HG02588 (cell line): ENCODE measurements around the gene CST7.

Experiments used
- ATAC-seq: cut with Tn5 transposase; IDR thresholded peaks from one replicate; pipeline ENCODE4 v1.9.1; 2021; ENCODE audit warnings: mild to moderate bottlenecking, moderate library complexity; ENCODE audit not compliant: unreplicated experiment

Gene CST7

DNA sequence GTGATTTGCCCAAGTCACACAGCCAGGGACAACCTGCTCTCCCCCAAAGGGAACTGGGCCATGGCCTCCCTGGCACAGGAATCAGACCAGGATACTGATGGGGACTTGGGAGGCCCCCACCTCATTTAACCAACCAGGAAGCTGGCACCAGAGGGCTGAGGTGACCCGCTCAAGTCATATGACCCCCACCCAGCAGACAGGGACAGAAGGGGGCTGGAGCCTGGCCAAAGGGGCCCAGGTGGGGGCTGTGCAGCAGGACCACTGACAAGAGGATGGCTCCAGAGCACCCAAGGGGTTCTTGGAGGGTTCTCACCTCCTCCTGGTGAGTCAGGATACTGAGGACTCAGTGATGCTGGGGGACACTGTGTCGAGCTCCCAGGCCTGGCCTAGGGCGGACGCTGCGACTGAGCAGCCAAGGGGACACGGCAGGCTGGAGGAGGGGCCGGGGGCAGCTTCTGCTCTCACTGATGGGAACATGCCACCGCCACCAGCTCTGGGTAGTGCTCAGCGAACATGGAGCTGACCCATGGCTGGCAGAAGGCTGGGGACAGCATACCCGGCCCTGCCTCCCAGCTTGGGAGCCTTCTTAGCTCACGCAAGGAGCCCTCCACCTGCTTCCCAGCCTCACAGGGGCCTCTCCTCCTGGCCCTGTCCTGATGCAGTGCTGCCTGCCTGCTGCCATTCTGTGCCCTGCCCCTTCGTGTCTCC, 1.2 kb downstream of the CST7 start:
- ATAC-seq: no peak

DNA sequence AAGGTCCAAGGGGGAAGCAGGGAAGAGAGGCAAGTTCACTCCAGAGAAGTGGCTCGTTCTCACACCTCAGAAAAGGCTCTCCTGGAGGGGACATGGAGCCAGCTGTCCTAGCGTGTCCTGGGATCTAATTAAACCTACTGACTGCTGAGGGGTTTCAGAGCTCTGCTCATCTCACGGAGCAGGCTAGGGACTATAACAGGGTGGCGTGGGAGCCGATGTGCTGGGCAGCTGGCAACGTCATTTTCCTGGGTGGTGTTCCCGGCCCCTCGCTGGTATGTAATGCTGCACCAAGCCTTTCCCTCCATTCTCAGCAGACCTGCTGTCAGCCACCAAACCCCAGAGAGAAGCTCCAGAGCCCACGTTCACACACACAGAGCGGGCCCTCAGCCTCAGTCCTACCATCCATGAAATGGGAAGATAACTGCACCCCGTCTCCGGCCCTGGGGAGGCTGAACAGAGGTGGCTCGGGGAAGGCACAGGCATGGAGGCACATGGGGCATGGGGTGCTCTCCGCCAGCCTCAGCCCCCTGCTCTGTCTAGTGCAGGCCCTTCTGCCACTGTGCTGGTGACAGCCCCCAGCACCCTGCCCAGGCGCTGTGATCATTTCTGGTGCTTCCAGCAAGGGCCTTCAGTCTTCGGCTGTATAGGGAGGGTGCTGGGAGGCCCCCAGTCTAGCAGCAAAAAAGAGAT, 1.9 kb downstream of the CST7 start:
- no peak for ATAC-seq

DNA sequence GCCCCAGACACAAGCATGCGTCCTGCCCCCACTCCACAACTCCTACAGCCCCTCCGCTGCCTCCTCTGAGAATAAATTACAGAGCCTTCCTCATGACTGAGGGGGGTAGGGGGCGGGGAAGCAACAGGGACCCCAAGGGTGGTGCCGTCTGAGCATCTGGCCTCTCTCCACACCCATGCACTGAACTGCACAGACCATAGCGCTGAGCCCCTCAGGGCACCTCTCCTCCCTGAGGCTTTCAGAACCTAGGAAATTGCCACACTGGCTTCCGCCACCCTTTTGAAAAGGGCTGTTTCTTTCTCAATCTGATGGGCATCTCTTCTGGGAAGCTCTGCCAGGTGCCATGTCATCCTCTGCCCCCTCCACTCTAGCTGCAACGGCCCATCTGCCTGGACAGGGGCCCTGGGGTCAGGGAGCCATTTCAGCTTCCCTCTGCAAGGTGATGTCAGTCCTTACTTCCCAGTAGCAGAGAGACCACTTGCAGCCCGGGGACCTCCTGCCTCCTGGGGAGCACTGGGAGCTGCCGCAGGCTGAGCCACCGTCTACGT, 2.5 kb downstream of the CST7 start:
- ATAC-seq: no peak

DNA sequence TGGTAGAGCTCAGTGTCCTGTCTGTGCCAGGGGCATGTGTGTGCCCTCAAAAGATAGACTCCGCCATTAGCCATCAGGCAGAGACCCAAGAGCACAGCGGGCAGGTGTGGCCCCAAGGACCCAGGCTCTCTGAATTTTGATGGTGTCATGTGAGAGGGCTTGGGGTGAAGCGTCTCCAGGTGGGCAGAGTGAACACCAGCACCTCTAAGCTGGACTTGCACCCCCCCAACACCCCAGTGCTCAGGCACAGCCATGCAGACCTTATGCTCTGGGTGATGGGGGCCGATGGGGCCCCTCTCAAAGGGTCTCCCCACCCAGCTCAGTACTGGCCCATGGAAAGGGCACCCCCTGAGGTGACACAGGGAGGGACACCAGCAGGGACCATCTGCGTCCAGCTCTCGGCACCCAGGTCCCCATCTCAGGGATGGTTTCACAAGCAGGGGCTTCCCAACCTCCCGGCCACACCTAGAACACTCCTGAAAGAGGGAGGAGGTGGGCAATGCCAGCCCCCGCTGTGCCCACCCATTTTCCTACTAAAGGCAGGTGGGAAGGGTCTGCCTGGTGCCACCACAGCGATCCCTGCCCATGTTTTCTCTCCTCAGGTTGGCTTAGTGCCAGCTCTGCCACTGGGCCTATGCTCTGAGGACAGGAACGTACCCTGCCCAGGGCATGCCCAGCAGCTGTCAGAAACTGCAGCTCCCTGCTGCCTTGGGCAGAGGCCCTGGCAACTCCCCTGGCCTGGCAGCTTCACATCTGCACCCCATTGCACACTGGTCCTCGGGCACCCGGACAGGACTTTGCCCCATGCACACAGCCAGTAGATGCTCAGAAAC, 3.5 kb downstream of the CST7 start:
- ATAC-seq: no peak

DNA sequence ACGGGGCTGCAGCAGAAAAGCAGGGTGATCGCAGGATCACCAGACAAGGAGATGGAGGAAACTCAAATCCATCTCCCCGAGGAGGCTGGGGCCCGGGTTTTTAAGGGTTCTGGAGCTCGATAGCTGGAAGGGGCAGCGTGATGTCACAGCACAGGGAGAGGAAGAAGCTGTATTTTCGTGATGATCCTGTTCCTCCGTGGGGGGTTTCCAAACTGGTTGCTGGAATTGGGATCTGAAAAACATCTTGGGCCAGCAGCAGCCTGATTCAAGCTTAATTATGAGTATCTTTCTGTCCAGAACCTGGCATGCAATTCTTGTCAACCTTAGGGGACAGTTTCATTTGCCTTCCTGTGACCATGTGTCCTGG, 4.1 kb downstream of the CST7 start:
- ATAC-seq: no peak

DNA sequence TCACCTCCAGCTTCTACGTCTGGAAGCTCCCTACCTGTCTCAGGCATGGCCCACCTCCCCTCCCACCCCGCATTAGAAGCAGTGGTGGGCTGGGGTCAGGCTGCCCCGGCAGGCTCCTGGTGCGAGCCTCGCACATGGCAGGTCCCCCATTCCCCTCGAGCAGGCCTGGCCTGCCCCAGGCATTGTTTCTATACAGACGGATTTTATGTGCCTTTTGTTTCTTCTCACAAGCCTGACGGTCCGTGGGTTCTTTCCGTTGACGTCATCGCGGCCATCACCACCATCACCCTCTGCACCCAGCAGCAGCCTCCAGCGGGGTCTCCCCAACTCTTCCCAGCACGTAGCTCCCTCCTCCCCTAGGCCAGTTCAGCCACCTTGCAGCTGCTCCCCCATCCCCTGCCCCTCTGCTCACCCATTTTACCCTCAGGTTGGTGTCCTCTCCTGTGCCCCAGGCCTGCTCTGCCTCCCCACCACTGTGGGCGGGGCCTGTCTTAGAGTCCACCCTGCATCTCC, 4.6 kb downstream of the CST7 start:
- no peak for ATAC-seq

DNA sequence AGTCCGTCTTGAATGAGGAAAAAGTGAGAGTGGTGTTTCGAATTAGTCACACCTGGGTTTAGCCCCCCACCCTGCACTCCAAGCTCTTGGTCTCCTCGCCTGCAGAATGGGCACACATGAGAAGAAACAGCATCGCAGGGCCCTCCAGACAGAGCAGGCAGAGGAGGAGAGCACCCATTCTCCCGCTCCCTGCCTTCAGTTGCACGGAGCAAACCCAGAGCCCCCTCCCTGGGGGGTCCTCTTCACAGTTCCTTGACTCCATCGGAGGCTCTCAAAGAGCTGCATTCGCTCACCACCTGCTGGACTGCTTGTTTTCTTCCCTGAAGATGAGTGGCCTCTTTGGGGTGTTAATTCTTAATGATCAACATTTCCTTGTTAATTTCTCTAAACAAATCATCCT, 5.1 kb downstream of the CST7 start:
- no peak for ATAC-seq

DNA sequence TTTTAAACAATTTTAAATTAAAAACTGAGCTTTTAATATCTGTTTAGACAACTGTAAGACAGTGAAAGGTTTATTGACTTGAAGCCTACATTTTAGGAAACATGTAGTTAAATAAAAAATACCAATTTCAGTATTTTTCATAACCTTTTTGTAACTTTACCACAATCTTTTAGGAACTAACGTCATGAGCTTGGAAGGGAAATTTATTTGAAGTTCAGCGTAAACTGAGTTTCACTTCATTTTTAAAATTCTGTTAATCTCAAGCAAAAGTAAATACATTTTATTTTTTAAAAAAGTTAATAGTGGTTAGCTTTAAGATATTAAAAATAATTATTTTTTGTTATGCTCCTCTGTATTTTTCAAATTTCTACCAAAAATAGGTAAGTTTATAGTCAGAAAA, 5.5 kb downstream of the CST7 start:
- no peak for ATAC-seq

DNA sequence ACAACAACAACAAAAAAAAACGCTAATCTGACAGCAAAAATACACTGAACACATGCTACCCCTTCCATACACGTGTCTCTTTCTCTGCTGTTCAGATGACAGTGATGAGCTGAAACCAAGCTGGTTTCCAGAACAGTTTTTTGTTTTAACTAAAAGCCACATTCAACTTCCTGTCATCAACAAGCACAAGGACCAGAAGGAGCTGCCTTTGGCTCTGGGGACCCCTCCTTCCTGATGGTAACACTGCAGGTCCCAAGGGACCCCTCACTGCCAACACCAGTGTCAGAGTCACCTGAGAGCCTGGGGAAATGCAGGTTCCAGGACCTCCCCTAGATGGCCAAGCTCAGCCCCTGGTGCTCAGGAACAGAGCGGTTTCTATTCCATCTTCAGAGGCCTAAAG, 6.0 kb downstream of the CST7 start:
- peak; percentile 74 for ATAC-seq

DNA sequence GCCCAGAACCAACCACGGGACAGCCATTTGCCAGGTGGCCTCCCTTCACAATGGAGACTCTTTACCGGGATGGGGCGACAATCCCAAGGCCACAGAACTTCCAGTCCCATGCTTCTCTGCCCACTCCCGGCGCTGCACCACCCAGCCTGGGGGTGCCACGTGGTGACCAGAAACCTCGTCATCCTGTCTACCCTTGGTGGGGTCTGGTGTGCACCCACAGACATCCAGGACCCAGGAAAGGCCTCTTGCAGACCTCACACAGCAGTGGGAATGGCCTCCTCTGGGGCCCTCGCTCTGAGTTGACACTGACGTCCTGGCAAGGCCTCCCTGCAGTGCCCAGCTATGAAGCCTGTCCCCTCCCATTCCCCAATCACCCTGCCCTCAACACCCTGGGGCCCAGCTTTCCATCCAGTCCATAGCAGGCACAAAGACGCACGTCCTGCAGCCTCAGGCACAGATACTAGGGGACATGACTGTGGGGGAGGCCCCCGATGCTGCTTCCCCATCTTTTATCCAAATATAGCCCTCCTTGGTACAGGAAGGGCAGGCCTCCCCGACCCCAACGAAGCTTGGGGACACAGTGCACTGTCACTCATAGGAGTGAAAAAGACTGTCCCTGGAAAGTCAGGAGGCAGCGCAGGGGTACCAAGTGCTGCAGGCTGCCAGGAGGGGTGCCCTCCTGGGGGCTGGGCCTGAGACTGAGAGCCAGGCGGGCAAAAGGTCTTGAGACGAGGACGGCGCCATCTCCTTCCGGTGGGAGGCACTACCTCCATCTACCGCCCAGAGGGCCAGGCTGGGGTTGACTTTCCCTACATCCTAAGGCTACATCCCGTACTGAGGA, 7.2 kb downstream of the CST7 start:
- ATAC-seq: no peak

DNA sequence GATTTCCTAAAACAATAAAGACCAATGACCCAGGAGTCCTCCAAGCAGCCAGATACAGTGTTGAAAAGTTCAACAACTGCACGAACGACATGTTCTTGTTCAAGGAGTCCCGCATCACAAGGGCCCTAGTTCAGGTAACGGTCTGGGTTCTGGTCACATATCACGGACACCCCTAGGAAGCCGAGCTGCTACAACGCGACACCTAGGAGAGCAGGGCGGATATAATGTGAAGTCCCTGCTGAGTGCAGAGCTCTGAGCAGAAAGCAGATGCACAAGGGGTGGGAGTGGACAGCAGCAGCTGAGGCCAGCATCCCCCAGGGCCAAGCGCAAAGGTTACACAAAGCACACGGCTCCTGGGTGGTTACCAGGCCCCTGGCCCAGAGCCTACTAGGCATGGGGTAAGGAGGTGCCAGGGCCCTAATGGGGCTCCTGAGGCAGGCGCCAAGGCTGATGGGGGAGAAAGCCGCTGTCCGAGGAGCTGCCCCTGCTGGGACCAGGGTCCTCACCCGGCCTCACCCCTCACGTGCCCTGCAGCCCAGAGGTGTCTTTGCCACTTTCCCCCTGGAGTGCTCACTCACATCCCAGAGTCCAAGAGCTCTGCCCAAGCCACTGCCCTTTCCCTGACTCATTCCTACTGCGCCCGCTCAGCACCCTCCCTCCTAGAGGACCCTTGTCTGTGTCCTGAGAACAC, 8.4 kb downstream of the CST7 start:
- ATAC-seq: no peak

DNA sequence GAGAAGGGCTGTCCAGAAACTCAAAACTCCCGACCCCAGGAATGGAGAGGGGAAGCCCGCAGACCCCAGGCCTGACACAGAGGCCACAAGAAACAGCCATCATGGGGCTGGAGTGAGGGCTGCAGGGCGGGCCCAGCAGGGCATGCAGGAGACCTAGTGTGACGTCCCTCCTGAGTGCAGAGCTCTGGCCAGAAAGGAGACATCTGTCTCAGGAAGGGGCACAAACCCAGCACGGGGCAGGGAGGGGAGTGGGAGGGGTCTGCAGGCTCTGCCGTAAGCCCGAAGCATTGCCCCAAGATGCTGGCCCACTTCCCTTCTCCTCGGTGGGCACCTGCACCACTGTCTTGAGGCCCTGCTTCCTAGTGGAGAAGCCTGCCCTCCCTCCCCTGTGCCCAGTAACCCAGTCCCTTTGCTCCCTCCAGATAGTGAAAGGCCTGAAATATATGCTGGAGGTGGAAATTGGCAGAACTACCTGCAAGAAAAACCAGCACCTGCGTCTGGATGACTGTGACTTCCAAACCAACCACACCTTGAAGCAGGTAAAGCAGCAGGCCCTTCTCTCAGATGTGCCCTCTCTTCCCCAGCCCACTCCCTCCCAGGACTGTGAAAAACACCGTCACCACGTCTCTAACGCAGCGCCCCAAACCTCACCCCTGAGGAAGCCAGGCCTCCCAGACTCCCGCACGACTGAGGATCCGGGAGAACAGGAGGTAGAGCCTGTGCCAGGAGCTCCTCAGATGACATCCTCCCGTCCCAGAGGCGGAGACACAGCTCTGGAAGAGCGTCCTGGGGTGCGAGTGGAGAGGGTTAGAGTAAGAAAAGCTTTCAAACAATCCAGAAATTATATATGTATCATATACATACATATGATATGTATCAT, 9.7 kb downstream of the CST7 start:
- no peak for ATAC-seq

DNA sequence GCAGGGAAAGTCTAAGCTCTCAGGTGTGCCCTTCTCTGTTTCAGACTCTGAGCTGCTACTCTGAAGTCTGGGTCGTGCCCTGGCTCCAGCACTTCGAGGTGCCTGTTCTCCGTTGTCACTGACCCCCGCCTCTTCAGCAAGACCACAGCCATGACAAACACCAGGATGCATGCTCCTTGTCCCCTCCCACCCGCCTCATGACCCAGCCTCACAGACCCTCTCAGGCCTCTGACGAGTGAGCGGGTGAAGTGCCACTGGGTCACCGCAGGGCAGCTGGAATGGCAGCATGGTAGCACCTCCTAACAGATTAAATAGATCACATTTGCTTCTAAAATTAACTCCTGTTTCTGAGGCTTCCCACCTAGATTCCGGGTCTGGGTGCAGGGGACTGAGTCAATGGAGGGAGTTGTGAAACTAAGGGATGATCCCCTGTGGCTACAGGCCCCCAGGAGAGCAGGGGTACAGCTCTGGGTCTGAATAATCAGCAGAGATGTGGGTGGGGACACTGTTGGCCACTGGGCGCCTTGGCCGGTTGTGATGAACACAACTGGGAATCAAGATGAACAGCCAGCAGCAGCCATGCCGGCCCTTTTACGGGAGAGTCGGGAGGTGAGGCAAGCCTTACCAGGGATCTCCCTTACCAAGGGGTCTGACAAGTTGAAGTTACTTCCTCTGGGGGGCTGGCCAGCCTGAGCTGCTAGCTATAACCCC, 10.7 kb downstream of the CST7 start:
- no peak for ATAC-seq

DNA sequence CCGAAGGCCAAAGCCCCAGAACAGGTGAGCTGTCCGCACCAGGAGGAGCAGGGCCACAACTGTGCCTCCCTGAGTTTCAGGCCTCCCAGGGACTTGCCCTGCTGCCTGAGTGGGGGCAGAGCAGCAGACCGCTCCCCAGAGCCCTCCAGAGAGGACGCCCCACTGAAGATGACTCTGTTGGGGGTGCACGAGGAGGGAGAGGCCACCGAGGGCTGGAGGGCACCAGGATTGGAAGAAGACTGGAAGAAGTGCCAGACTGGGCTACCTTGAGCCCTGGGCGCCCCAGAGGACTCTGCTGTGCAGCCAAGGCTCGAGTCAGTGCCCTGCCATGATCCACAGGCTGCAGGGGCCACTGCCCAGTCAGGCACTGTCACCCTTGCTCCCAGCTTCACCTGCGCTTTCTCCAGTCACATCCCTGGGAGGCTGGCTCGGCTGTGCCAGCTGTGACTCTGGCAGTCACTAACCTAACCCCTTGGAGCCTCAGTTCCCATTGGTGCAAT, 11.3 kb downstream of the CST7 start:
- no peak for ATAC-seq

DNA sequence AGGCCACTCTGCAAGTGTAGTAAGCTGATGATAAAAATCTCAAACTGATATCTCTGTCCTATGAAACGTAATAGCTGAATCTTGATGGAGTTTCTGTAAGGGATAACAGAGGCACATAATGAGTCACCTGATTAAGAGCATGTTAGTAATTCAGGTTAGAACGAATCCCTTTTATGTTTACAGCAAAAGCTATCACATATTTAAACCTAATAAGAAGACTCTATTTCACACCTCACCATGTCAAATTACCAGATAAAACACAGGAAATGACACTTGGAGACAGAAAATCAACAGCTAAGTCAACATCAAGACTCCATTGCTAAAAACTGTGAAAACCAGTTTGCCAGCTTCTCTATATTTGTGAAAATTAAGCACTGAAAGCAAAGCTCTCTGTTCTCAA, 11.8 kb downstream of the CST7 start:
- ATAC-seq: no peak

DNA sequence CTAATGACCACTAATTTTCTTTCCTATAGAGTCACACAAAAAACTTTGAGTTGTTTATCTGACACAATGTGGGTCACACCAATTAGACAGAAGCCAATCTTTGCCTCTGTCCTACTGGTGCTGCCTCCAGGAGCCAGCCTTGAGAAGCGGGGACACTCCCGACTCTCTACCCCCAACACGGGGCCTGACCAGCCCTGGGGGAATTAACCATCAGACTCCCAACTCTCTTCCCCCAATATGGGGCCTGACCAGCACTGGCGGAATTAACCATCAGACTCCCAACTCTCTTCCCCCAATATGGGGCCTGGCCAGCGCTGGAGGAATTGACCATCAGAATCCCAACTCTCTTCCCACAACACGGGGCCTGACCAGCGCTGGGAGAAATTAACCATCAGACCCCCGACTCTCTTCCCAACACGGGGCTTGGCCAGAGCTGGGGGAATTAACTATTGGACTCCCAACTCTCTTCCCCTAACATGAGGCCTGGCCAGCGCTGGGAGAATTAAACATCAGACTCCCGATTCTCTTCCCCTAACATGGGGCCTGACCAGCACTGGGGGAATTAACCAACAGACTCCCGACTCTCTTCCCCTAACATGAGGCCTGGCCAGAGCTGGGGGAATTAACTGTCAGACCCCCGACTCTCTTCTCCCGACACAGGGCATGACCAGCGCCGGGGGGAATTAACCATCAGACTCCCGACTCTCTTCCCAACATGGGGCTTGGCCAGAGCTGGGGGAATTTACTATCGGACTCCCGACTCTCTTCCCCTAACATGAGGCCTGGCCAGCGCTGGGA, 12.5 kb downstream of the CST7 start:
- no peak for ATAC-seq

DNA sequence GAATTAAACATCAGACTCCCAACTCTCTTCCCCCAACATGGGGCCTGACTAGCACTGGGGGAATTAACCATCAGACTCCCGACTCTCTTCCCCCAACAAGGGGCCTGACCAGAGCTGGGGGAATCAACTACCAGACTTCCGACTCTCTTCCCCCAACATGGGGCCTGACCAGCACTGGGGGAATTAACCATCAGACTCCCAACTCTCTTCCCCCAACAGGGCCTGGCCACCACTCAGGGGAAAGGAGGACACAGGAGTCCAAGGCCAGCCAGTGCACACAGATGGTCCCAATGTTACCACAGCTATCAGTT, 13.1 kb downstream of the CST7 start:
- no peak for ATAC-seq

DNA sequence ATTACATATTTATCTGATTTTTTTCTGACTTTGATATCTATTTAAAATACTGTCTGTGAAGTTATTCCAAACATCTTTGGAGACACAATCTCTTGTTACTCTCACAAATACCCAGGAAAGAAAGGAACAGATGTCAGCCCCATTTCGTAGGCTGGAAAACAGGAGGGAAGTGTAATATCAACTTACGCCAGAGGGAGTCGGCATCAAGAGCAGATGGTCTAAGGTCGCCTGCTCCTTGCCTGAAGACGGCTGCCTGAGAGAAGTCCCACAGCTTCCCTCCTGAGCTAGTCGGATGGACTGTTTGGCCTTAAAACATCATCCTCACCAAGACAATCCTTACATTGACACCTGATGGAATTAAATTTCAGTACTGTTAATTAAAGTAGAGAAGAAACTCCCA, 13.4 kb downstream of the CST7 start:
- ATAC-seq: no peak
